ENCODE results near the gene GRIK2.

DNA sequence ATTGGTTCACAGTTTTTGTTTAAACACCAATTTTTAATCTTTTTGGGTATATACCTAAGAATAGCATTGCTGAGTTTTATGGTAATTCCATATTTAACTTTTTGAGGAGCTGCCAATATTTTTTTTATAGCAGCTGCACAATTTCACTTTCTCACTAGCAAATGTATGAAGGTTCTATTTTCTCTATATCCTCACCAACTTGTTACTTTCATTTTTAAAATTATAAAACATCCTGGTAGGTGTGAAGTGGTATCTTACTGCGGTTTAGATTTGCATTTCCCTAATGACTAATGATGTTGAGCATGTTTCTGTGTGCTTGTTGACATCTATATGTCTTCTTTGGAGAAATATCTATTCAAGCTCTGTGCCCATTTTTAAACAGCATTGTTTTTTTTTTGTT lies 452.1 kb downstream of the GRIK2 start:
- no peak for TF ChIP-seq EP300 (IDR thresholded peaks at IDR 0.05; ENCODE audit: borderline replicate concordance in 1 of 2, low read depth in 1 of 2, low read length in 1 of 2)
- no peak for TF ChIP-seq CTCF (IDR thresholded peaks at IDR 0.05)
- no peak for TF ChIP-seq REST (IDR thresholded peaks at IDR 0.05; ENCODE audit: low read depth, low read length)
- TF ChIP-seq MAX (IDR thresholded peaks at IDR 0.05; ENCODE audit: low read depth) = no peak
- no peak for TF ChIP-seq RCOR1 (IDR thresholded peaks at IDR 0.05; ENCODE audit: low read length)
- no peak for TF ChIP-seq GABPA (IDR thresholded peaks at IDR 0.05; ENCODE audit: low read depth)
- no peak for TF ChIP-seq SIN3A (IDR thresholded peaks at IDR 0.05; ENCODE audit: borderline replicate concordance, low read depth, low read length)
- no peak for TF ChIP-seq RAD21 (IDR thresholded peaks at IDR 0.05; ENCODE audit: low read length)
- TF ChIP-seq NRF1 (IDR thresholded peaks at IDR 0.05; ENCODE audit: low read depth, low read length) = no peak
